H9 (cell line): ENCODE measurements around the gene NUDT14. TPM values are rescaled to one million over a fixed set of nuclear protein-coding genes. Genes with fewer than 3 reads are reported as not detected.

Source experiments
- DNase-seq: peaks from one replicate; pipeline ENCODE4 v3.0.0-alpha.2; 2017
- H2AFZ ChIP-seq: one replicate; pipeline ENCODE4 v1.6.1; 2013; ENCODE audit warnings: mild to moderate bottlenecking, low read length, control low read depth, moderate library complexity
- H2AK5ac ChIP-seq: 2 replicates; pipeline ENCODE4 v1.6.1; 2013; ENCODE audit warnings: low read length, control low read depth, mixed read lengths; ENCODE audit not compliant: insufficient read length
- H2BK120ac ChIP-seq: one replicate; pipeline ENCODE4 v1.6.1; 2013; ENCODE audit warnings: low read depth, mild to moderate bottlenecking, low read length, control low read depth, inconsistent platforms; ENCODE audit not compliant: poor library complexity, severe bottlenecking
- H2BK12ac ChIP-seq: 2 replicates; pipeline ENCODE4 v1.6.1; 2013; ENCODE audit warnings: low read length, control low read depth, mixed read lengths, low read depth; ENCODE audit not compliant: insufficient read length
- H2BK15ac ChIP-seq: 2 replicates; pipeline ENCODE4 v1.6.1; 2013; ENCODE audit warnings: low read depth, low read length, control low read depth
- H2BK20ac ChIP-seq: one replicate; pipeline ENCODE4 v1.6.1; 2013; ENCODE audit warnings: low read depth, mild to moderate bottlenecking, low read length, control low read depth, inconsistent platforms; ENCODE audit not compliant: poor library complexity, severe bottlenecking
- H2BK5ac ChIP-seq: 2 replicates; pipeline ENCODE4 v1.6.1; 2013; ENCODE audit warnings: low read length, control low read depth, mixed read lengths; ENCODE audit not compliant: insufficient read length
- H3K14ac ChIP-seq: 2 replicates; pipeline ENCODE4 v1.6.1; 2013; ENCODE audit warnings: low read length, control low read depth; ENCODE audit not compliant: insufficient read depth
- H3K18ac ChIP-seq: 2 replicates; pipeline ENCODE4 v1.6.1; 2013; ENCODE audit warnings: low read depth, mild to moderate bottlenecking, mixed read lengths, low read length, control low read depth; ENCODE audit not compliant: insufficient read length
- H3K23ac ChIP-seq: 2 replicates; pipeline ENCODE4 v1.6.1; 2013; ENCODE audit warnings: low read length, control low read depth, mixed read lengths, low read depth; ENCODE audit not compliant: insufficient read length
- H3K23me2 ChIP-seq: 2 replicates; pipeline ENCODE4 v1.6.1; 2013; ENCODE audit warnings: low read depth, mild to moderate bottlenecking, mixed read lengths, low read length, control low read depth; ENCODE audit not compliant: insufficient read length, poor library complexity, severe bottlenecking
- H3K27ac ChIP-seq: 2 replicates; pipeline ENCODE4 v1.5.1; 2013; ENCODE audit warnings: low read length, control low read depth, mixed read lengths, low read depth; ENCODE audit not compliant: insufficient read length
- H3K27me3 ChIP-seq: 2 replicates; pipeline ENCODE4 v1.6.1; 2013; ENCODE audit warnings: low read length, control low read depth, inconsistent platforms; ENCODE audit not compliant: insufficient read depth
- H3K4ac ChIP-seq: 2 replicates; pipeline ENCODE4 v1.6.1; 2013; ENCODE audit warnings: low read depth, mild to moderate bottlenecking, control low read depth, inconsistent platforms, low read length, moderate library complexity
- H3K4me1 ChIP-seq: 2 replicates; pipeline ENCODE4 v1.6.1; 2013; ENCODE audit warnings: low read length, control low read depth, inconsistent platforms; ENCODE audit not compliant: insufficient read depth
- H3K4me2 ChIP-seq: 2 replicates; pipeline ENCODE4 v1.6.1; 2013; ENCODE audit warnings: low read length, control low read depth, mixed read lengths; ENCODE audit not compliant: insufficient read length, insufficient read depth
- H3K56ac ChIP-seq: 2 replicates; pipeline ENCODE4 v1.6.1; 2013; ENCODE audit warnings: low read depth, mild to moderate bottlenecking, mixed read lengths, low read length, control low read depth; ENCODE audit not compliant: insufficient read length
- H3K79me1 ChIP-seq: 2 replicates; pipeline ENCODE4 v1.6.1; 2013; ENCODE audit warnings: low read depth, mild to moderate bottlenecking, moderate library complexity, low read length, control low read depth, inconsistent platforms; ENCODE audit not compliant: insufficient read depth, poor library complexity, severe bottlenecking
- H3K79me2 ChIP-seq: 2 replicates; pipeline ENCODE4 v1.6.1; 2013; ENCODE audit warnings: low read length, control low read depth, inconsistent platforms; ENCODE audit not compliant: insufficient read depth
- H3K9ac ChIP-seq: 2 replicates; pipeline ENCODE4 v1.6.1; 2013; ENCODE audit warnings: low read length, control low read depth, mixed read lengths; ENCODE audit not compliant: insufficient read length; ENCODE audit errors: extremely low read depth
- H3K9me3 ChIP-seq: one replicate; pipeline ENCODE4 v1.6.1; 2013; ENCODE audit warnings: low read depth, low read length, inconsistent platforms; ENCODE audit not compliant: control insufficient read depth
- H3T11ph ChIP-seq: one replicate; pipeline ENCODE4 v1.6.1; 2013; ENCODE audit warnings: mild to moderate bottlenecking, low read length, control low read depth, inconsistent platforms
- H4K20me1 ChIP-seq: one replicate; pipeline ENCODE4 v1.6.1; 2013; ENCODE audit not compliant: control insufficient read depth, insufficient read length, insufficient read depth
- H4K5ac ChIP-seq: 2 replicates; pipeline ENCODE4 v1.6.1; 2013; ENCODE audit warnings: low read depth, mild to moderate bottlenecking, mixed read lengths, low read length, control low read depth; ENCODE audit not compliant: insufficient read length
- H4K8ac ChIP-seq: replicated peaks from 2 replicates; pipeline ENCODE4 v1.6.1; 2013; ENCODE audit warnings: low read length, control low read depth, mixed read lengths, low read depth; ENCODE audit not compliant: insufficient read length
- H4K91ac ChIP-seq: 2 replicates; pipeline ENCODE4 v1.6.1; 2013; ENCODE audit warnings: low read depth, mild to moderate bottlenecking, moderate library complexity, mixed read lengths, low read length, control low read depth; ENCODE audit not compliant: insufficient read length
- H3K27ac Mint-ChIP-seq, 3 experiments: 2 replicates in 2 of 3; 3 replicates in 1 of 3; pipeline ENCODE4 v1.8.0; 2020 to 2021; ENCODE audit warnings: mixed read lengths in 3 of 3, mild to moderate bottlenecking in 1 of 3, moderate library complexity in 1 of 3
- H3K27me3 Mint-ChIP-seq: 2 replicates; pipeline ENCODE4 v1.8.0; 2021; ENCODE audit warnings: low read depth, mild to moderate bottlenecking, moderate library complexity, mixed read lengths
- H3K36me3 Mint-ChIP-seq, 3 experiments: 2 replicates in 2 of 3; 3 replicates in 1 of 3; pipeline ENCODE4 v1.8.0; 2020 to 2021; ENCODE audit warnings: low read depth in 3 of 3, mixed read lengths in 3 of 3; ENCODE audit not compliant: insufficient read depth in 1 of 3
- H3K4me1 Mint-ChIP-seq, 2 experiments: 2 replicates each; pipeline ENCODE4 v1.8.0; 2020; ENCODE audit warnings: mixed read lengths in 2 of 2
- H3K4me3 Mint-ChIP-seq, 2 experiments: 2 replicates in 1 of 2; 3 replicates in 1 of 2; pipeline ENCODE4 v1.8.0; 2020 to 2021; ENCODE audit warnings: mild to moderate bottlenecking in 2 of 2, mixed read lengths in 2 of 2, moderate library complexity in 1 of 2
- H3K9me3 Mint-ChIP-seq, 2 experiments: 2 replicates in 1 of 2; 3 replicates in 1 of 2; pipeline ENCODE4 v1.8.0; 2020; ENCODE audit warnings: mild to moderate bottlenecking in 2 of 2, mixed read lengths in 2 of 2, moderate library complexity in 1 of 2
- WGBS: extraction: QIAGEN DNeasy Blood & Tissue Kit; methylation state at CpG from one replicate; pipeline ENCODE4 v1.1.7; 2013; ENCODE audit warnings: missing lambda C conversion rate, low lambda C conversion rate, mixed read lengths; ENCODE audit not compliant: insufficient read length; ENCODE audit errors: extremely low coverage; 5-methylcytosine and 5-hydroxymethylcytosine counted together
- total RNA-seq: library from RNA; stranded (reverse); gene quantifications from 2 replicates; pipeline ENCODE4 v1.2.1, GENCODE V29; 2021
- TF ChIP-seq, protein P1 (sequence below): fragments of 200-600 bp; sonication (generic); conservative IDR thresholded peaks from 3 replicates; pipeline ENCODE4 v1.8.0; 2021; ENCODE audit warnings: antibody characterized with exemption, mild to moderate bottlenecking

Gene NUDT14
- total RNA-seq, 1 experiment from 2014 or later, result 41.1 TPM

GRCh38 chr14:105168093-105168420 lies 13.1 kb downstream of the NUDT14 start:
- Histone ChIP-seq H3K4ac (no peak overlapping the region), H2BK20ac (no peak overlapping the region), H3K4me2 (peak overlapping the region; percentile 38), H3T11ph (no peak overlapping the region), H3K14ac (no peak overlapping the region), H3K79me1 (no peaks in the 10 kb centered on the region), H3K4me1 (no peaks in the 10 kb centered on the region), H3K27me3 (peaks cover 7% of the 10 kb centered on the region; the same call in 1 of the 2 replicates), H2BK5ac (no peak overlapping the region), H2BK15ac (no peak overlapping the region), H3K9me3 (no peaks in the 10 kb centered on the region), H3K56ac (no peak overlapping the region), H2AFZ (no peak overlapping the region), H2BK120ac (no peak overlapping the region), H4K20me1 (no peaks in the 10 kb centered on the region), H4K5ac (no peak overlapping the region), H4K8ac (no peak overlapping the region), H3K23me2 (peaks cover 3% of the 10 kb centered on the region), H2BK12ac (no peak overlapping the region), H2AK5ac (no peak overlapping the region), H3K79me2 (no peaks in the 10 kb centered on the region), H3K18ac (no peak overlapping the region), H4K91ac (no peak overlapping the region), H3K23ac (no peak overlapping the region), H3K9ac (no peak overlapping the region), H3K27ac (no peak overlapping the region)
- Mint-ChIP-seq H3K4me3 (peak overlapping the region; percentile 52 to 69), H3K27ac (no peak overlapping the region), H3K9me3 (no peaks in the 10 kb centered on the region), H3K27me3 (peaks cover 28% of the 10 kb centered on the region), H3K4me1 (peaks cover 14 to 16% of the 10 kb centered on the region in 2 experiments), H3K36me3 (no peaks in the 10 kb centered on the region)
- DNase-seq, result no peak
- WGBS, result no CpG with 5 or more reads among the region's 46 CpGs
- TF ChIP-seq, protein P1, sequence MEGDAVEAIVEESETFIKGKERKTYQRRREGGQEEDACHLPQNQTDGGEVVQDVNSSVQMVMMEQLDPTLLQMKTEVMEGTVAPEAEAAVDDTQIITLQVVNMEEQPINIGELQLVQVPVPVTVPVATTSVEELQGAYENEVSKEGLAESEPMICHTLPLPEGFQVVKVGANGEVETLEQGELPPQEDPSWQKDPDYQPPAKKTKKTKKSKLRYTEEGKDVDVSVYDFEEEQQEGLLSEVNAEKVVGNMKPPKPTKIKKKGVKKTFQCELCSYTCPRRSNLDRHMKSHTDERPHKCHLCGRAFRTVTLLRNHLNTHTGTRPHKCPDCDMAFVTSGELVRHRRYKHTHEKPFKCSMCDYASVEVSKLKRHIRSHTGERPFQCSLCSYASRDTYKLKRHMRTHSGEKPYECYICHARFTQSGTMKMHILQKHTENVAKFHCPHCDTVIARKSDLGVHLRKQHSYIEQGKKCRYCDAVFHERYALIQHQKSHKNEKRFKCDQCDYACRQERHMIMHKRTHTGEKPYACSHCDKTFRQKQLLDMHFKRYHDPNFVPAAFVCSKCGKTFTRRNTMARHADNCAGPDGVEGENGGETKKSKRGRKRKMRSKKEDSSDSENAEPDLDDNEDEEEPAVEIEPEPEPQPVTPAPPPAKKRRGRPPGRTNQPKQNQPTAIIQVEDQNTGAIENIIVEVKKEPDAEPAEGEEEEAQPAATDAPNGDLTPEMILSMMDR, result no peak
